HG02588 (cell line): ENCODE results near the gene NTN4.
"Not testable (repeated sequence)": the region's sequence is repeated elsewhere in the genome, so short reads cannot be mapped to it uniquely, and the experiment has no call there.

Experiments used
- ATAC-seq: cut with Tn5 transposase; IDR thresholded peaks from one replicate; pipeline ENCODE4 v1.9.1; 2021; ENCODE audit warnings: mild to moderate bottlenecking, moderate library complexity; ENCODE audit not compliant: unreplicated experiment

NTN4 gene

GRCh38 chr12:95756362-95756761 is 34.2 kb downstream of the NTN4 start:
- no peak for ATAC-seq

- no peak for ATAC-seq
These were observed 35.2 kb downstream of the NTN4 start for GRCh38 chr12:95755261-95755865.

- ATAC-seq, result not testable (repeated sequence)
These were observed 44.5 kb downstream of the NTN4 start for GRCh38 chr12:95746062-95746461.

GRCh38 chr12:95742586-95742985 is 48.0 kb downstream of the NTN4 start:
- no peak for ATAC-seq

GRCh38 chr12:95741635-95742034 is 48.9 kb downstream of the NTN4 start:
- no peak for ATAC-seq

- ATAC-seq, result no peak
These were observed 49.8 kb downstream of the NTN4 start for GRCh38 chr12:95740751-95741150.

- ATAC-seq, result no peak
These were observed 50.8 kb downstream of the NTN4 start for GRCh38 chr12:95739561-95740313.

- no peak for ATAC-seq
These were observed 52.4 kb downstream of the NTN4 start for GRCh38 chr12:95738024-95738611.

- ATAC-seq, result no peak
These were observed 53.9 kb downstream of the NTN4 start for GRCh38 chr12:95736631-95737030.

- ATAC-seq, result not testable (repeated sequence)
These were observed 54.8 kb downstream of the NTN4 start for GRCh38 chr12:95735728-95736127.

GRCh38 chr12:95733141-95733825 is 57.3 kb downstream of the NTN4 start:
- ATAC-seq, result no peak

- ATAC-seq, result no peak
These were observed 59.0 kb downstream of the NTN4 start for GRCh38 chr12:95731519-95731958.

- no peak for ATAC-seq
These were observed 60.1 kb downstream of the NTN4 start for GRCh38 chr12:95730457-95730856.

GRCh38 chr12:95726903-95727302 is 63.7 kb downstream of the NTN4 start:
- no peak for ATAC-seq

GRCh38 chr12:95724767-95725166 is 65.8 kb downstream of the NTN4 start:
- ATAC-seq, result no peak

GRCh38 chr12:95723693-95724384 is 66.7 kb downstream of the NTN4 start:
- no peak for ATAC-seq

- no peak for ATAC-seq
These were observed 69.2 kb downstream of the NTN4 start for GRCh38 chr12:95721320-95721719.

GRCh38 chr12:95720146-95720545 is 70.4 kb downstream of the NTN4 start:
- no peak for ATAC-seq

- ATAC-seq, result no peak
These were observed 71.8 kb downstream of the NTN4 start for GRCh38 chr12:95718772-95719171.

GRCh38 chr12:95718006-95718431 is 72.5 kb downstream of the NTN4 start:
- no peak for ATAC-seq
